SK-N-SH (cell line): ENCODE measurements around the gene KCTD17. TPM values are rescaled to one million over a fixed set of nuclear protein-coding genes. Genes with fewer than 3 reads are reported as not detected.

Source experiments
- CTCF ChIA-PET: fragments of 300-600, 350-600 bp; formaldehyde crosslinking; extraction: SDS; loops from one replicate; lab custom pipeline; 2021; lab: Yijun Ruan, JAX
- POLR2A ChIA-PET: fragments of 350-600 bp; sonication (Branson Sonifier 250); formaldehyde crosslinking; extraction: SDS; loops from one replicate; lab custom pipeline; 2020; ENCODE audit warnings: antibody characterized with exemption, inconsistent platforms; lab: Yijun Ruan, JAX
- DNase-seq: peaks from one replicate; pipeline ENCODE4 v3.0.0; 2012
- H2AFZ ChIP-seq: fragments of 200-600 bp; sonication (generic); 2 replicates; pipeline ENCODE4 v1.8.1; 2016; ENCODE audit warnings: antibody characterized with exemption, mild to moderate bottlenecking, low read depth
- H3F3A ChIP-seq: fragments of 200-600 bp; sonication (generic); replicated peaks from 2 replicates; pipeline ENCODE3; 2016; ENCODE audit warnings: antibody characterized with exemption, mild to moderate bottlenecking; ENCODE audit not compliant: insufficient read depth
- H3K27ac ChIP-seq, 2 experiments: fragments of 200-500 bp in 1 of 2; fragments of 200-600 bp in 1 of 2; sonication (Bioruptor generic) in 1 of 2; sonication (generic), shearing (Covaris generic) in 1 of 2; 2 replicates each; pipeline versions ENCODE4 v1.5.1 to v1.6.1; 2014 to 2016; ENCODE audit warnings: low read depth in 2 of 2, inconsistent platforms in 1 of 2, low read length in 1 of 2, mild to moderate bottlenecking in 1 of 2, mixed read lengths in 1 of 2
- H3K27me3 ChIP-seq: fragments of 200-600 bp; sonication (generic), shearing (Covaris generic); 2 replicates; pipeline ENCODE4 v1.6.1; 2016; ENCODE audit warnings: mixed run types; ENCODE audit not compliant: insufficient read depth
- H3K36me3 ChIP-seq, 2 experiments: fragments of 200-500 bp in 1 of 2; fragments of 200-600 bp in 1 of 2; sonication (Bioruptor generic) in 1 of 2; sonication (generic) in 1 of 2; replicated peaks in 1 of 2; 2 replicates each; pipeline versions ENCODE3 to v1.5.1; 2014 to 2016; ENCODE audit warnings: low read length in 1 of 2, mild to moderate bottlenecking in 1 of 2; ENCODE audit not compliant: insufficient read depth in 2 of 2, control insufficient read depth in 1 of 2
- H3K4me1 ChIP-seq, 2 experiments: fragments of 200-500 bp in 1 of 2; fragments of 200-600 bp in 1 of 2; sonication (Bioruptor generic) in 1 of 2; sonication (generic), shearing (Covaris generic) in 1 of 2; 2 replicates each; pipeline versions ENCODE4 v1.5.1 to v1.6.1; 2014 to 2016; ENCODE audit warnings: low read depth in 1 of 2, low read length in 1 of 2, mixed run types in 1 of 2; ENCODE audit not compliant: insufficient read depth in 2 of 2, control insufficient read depth in 1 of 2
- H3K4me2 ChIP-seq: fragments of 200-600 bp; sonication (generic), shearing (Covaris generic); 2 replicates; pipeline ENCODE4 v1.6.1; 2017; ENCODE audit warnings: mixed run types
- H3K4me3 ChIP-seq, 2 experiments: fragments of 200-500 bp in 1 of 2; fragments of 200-600 bp in 1 of 2; sonication (Bioruptor generic) in 1 of 2; sonication (generic), shearing (Covaris generic) in 1 of 2; 2 replicates each; pipeline versions ENCODE4 v1.5.1 to v1.8.1; 2014 to 2016; ENCODE audit warnings: low read depth in 2 of 2, inconsistent platforms in 1 of 2, low read length in 1 of 2, mild to moderate bottlenecking in 1 of 2, mixed read lengths in 1 of 2, moderate library complexity in 1 of 2
- H3K79me2 ChIP-seq: fragments of 200-600 bp; sonication (generic); 2 replicates; pipeline ENCODE4 v1.8.1; 2017; ENCODE audit warnings: mild to moderate bottlenecking; ENCODE audit not compliant: insufficient read depth
- H3K9ac ChIP-seq: fragments of 200-600 bp; sonication (generic); 2 replicates; pipeline ENCODE4 v1.6.1; 2017; ENCODE audit warnings: mixed run types
- H3K9me2 ChIP-seq: fragments of 200-600 bp; sonication (generic); 2 replicates; pipeline ENCODE4 v1.6.1; 2017; ENCODE audit warnings: mixed run types
- H3K9me3 ChIP-seq: fragments of 200-600 bp; sonication (generic); 2 replicates; pipeline ENCODE4 v1.6.1; 2017; ENCODE audit warnings: mixed run types, mild to moderate bottlenecking, moderate library complexity
- H4K20me1 ChIP-seq: fragments of 200-600 bp; sonication (generic); 2 replicates; pipeline ENCODE4 v1.6.1; 2017; ENCODE audit warnings: mild to moderate bottlenecking, mixed run types; ENCODE audit not compliant: insufficient read depth
- ELF1 ChIP-seq: IDR thresholded peaks from 2 replicates; pipeline ENCODE4 v1.4.0; 2012
- EP300 ChIP-seq, 2 experiments: IDR thresholded peaks; 2 replicates each; pipeline versions ENCODE4 v1.4.0 to v1.6.1; 2012; ENCODE audit warnings: borderline replicate concordance in 1 of 2, low read depth in 1 of 2, low read length in 1 of 2
- FOSL2 ChIP-seq: IDR thresholded peaks from 2 replicates; pipeline ENCODE4 v1.4.0; 2012; ENCODE audit warnings: low read depth, mild to moderate bottlenecking, moderate library complexity, borderline replicate concordance
- FOXM1 ChIP-seq: IDR thresholded peaks from 2 replicates; pipeline ENCODE4 v1.4.0; 2012; ENCODE audit warnings: low read depth, mild to moderate bottlenecking
- GABPA ChIP-seq: IDR thresholded peaks from 2 replicates; pipeline ENCODE4 v1.4.0; 2012; ENCODE audit warnings: low read depth, mild to moderate bottlenecking
- GATA2 ChIP-seq: sonication (generic); formaldehyde crosslinking; IDR thresholded peaks from 2 replicates; pipeline ENCODE4 v1.5.0; 2020; ENCODE audit warnings: mild to moderate bottlenecking, missing genetic modification reagents
- MAX ChIP-seq: IDR thresholded peaks from 2 replicates; pipeline ENCODE4 v1.4.0; 2012; ENCODE audit warnings: low read depth
- MEF2A ChIP-seq: IDR thresholded peaks from 2 replicates; pipeline ENCODE4 v1.4.0; 2012; ENCODE audit warnings: low read depth, borderline replicate concordance
- MXI1 ChIP-seq: IDR thresholded peaks from 2 replicates; pipeline ENCODE4 v1.6.1; 2012; ENCODE audit warnings: mild to moderate bottlenecking, low read depth, low read length, improper control_type of control experiment
- NFIC ChIP-seq: IDR thresholded peaks from 2 replicates; pipeline ENCODE4 v1.4.0; 2012; ENCODE audit warnings: borderline replicate concordance
- NRF1 ChIP-seq: IDR thresholded peaks from 2 replicates; pipeline ENCODE4 v1.6.1; 2012; ENCODE audit warnings: low read depth, mild to moderate bottlenecking, low read length
- PBX3 ChIP-seq: IDR thresholded peaks from 2 replicates; pipeline ENCODE4; 2012
- POLR2AphosphoS5 ChIP-seq: IDR thresholded peaks from 2 replicates; pipeline ENCODE4 v1.6.1; 2012; ENCODE audit warnings: low read depth, low read length
- RAD21 ChIP-seq: IDR thresholded peaks from 2 replicates; pipeline ENCODE4 v1.6.1; 2012; ENCODE audit warnings: mild to moderate bottlenecking, low read length
- RCOR1 ChIP-seq: fragments of 150-350 bp; IDR thresholded peaks from 2 replicates; pipeline ENCODE4 v1.6.1; 2017; ENCODE audit warnings: antibody characterized with exemption, low read length
- RXRA ChIP-seq: IDR thresholded peaks from 2 replicates; pipeline ENCODE4 v1.4.0; 2012; ENCODE audit warnings: low read depth, mild to moderate bottlenecking, borderline replicate concordance
- SIN3A ChIP-seq: IDR thresholded peaks from 2 replicates; pipeline ENCODE4 v1.6.1; 2012; ENCODE audit warnings: low read depth, mild to moderate bottlenecking, low read length, moderate library complexity, borderline replicate concordance
- TCF12 ChIP-seq: IDR thresholded peaks from 2 replicates; pipeline ENCODE4 v1.4.0; 2012
- TEAD4 ChIP-seq: IDR thresholded peaks from 2 replicates; pipeline ENCODE4 v1.4.0; 2012; ENCODE audit warnings: mild to moderate bottlenecking, borderline replicate concordance; ENCODE audit not compliant: insufficient read depth
- WGBS: methylation state at CpG from one replicate; pipeline ENCODE4 v1.1.6; 2017; ENCODE audit warnings: low lambda C conversion rate; 5-methylcytosine and 5-hydroxymethylcytosine counted together
- polyA plus RNA-seq, 3 experiments: library from polyadenylated mRNA; depleted of rRNA; stranded (reverse); fragments of >200 nt; gene quantifications; 2 replicates each; pipeline ENCODE4 v1.2.3, GENCODE V29; 2012
- TF ChIP-seq, protein P1 (sequence below): fragments of 200-600 bp; sonication (generic); IDR thresholded peaks from 2 replicates; pipeline ENCODE4 v1.6.1; 2017; ENCODE audit warnings: antibody characterized with exemption, mild to moderate bottlenecking, moderate library complexity

KCTD17 gene
- polyA plus RNA-seq, 1 of the 3 experiments (the other 2 are of a cell fraction) = 57.8 TPM

GRCh38 chr22:37054056-37054395 is 2.5 kb downstream of the KCTD17 start:
- Histone ChIP-seq H3K27ac (no peak overlapping the region), H3F3A (no peaks in the 10 kb centered on the region), H3K9ac (no peak overlapping the region), H2AFZ (no peak overlapping the region), H3K4me2 (no peak overlapping the region), H4K20me1 (no peaks in the 10 kb centered on the region), H3K4me3 (no peak overlapping the region), H3K9me2 (no peaks in the 10 kb centered on the region), H3K9me3 (no peaks in the 10 kb centered on the region), H3K36me3 (peaks cover 0 to 48% of the 10 kb centered on the region in 2 experiments), H3K79me2 (peaks cover 16% of the 10 kb centered on the region; the same call in 1 of the 2 replicates), H3K4me1 (peaks cover 0 to 10% of the 10 kb centered on the region in 2 experiments; a peak in 1 of 4 replicates), H3K27me3 (no peaks in the 10 kb centered on the region)
- TF ChIP-seq MXI1 = no peak
- TF ChIP-seq ELF1 = no peak
- TF ChIP-seq RXRA = no peak
- no peak for TF ChIP-seq MAX
- TF ChIP-seq RCOR1 = no peak
- TF ChIP-seq TCF12 = no peak
- TF ChIP-seq FOXM1 = no peak
- TF ChIP-seq NRF1 = no peak
- no peak for TF ChIP-seq MEF2A
- no peak for TF ChIP-seq GABPA
- no peak for TF ChIP-seq SIN3A
- TF ChIP-seq NFIC = no peak
- no peak for TF ChIP-seq GATA2 (CRISPR knock-in tag)
- no peak for TF ChIP-seq EP300 (IDR thresholded peaks at IDR 0.05; ENCODE audit: borderline replicate concordance in 1 of 2, low read depth in 1 of 2, low read length in 1 of 2)
- TF ChIP-seq, protein P1, sequence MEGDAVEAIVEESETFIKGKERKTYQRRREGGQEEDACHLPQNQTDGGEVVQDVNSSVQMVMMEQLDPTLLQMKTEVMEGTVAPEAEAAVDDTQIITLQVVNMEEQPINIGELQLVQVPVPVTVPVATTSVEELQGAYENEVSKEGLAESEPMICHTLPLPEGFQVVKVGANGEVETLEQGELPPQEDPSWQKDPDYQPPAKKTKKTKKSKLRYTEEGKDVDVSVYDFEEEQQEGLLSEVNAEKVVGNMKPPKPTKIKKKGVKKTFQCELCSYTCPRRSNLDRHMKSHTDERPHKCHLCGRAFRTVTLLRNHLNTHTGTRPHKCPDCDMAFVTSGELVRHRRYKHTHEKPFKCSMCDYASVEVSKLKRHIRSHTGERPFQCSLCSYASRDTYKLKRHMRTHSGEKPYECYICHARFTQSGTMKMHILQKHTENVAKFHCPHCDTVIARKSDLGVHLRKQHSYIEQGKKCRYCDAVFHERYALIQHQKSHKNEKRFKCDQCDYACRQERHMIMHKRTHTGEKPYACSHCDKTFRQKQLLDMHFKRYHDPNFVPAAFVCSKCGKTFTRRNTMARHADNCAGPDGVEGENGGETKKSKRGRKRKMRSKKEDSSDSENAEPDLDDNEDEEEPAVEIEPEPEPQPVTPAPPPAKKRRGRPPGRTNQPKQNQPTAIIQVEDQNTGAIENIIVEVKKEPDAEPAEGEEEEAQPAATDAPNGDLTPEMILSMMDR = no peak
- TF ChIP-seq PBX3 = no peak
- no peak for TF ChIP-seq RAD21
- no peak for TF ChIP-seq TEAD4
- TF ChIP-seq POLR2AphosphoS5 = no peak
- no peak for TF ChIP-seq FOSL2
- ChIA-PET POLR2A (no interaction called here), CTCF (no interaction called here)
- 92% methylated on average over 8 of the region's 8 CpGs for WGBS
- no peak for DNase-seq
